IMR-90 (cell line): Measurements from ENCODE around the gene MYOM1. TPM values are rescaled to one million over a fixed set of nuclear protein-coding genes. Genes with fewer than 3 reads are reported as not detected.

Experiments used
- ATAC-seq: fragments of 200-7000 bp; cut with Tn5 transposase; 2 replicates; pipeline ENCODE4 v1.9.1; 2020; ENCODE audit warnings: low read depth, mild to moderate bottlenecking, moderate library complexity
- BruUV-seq: library from RNA; stranded (reverse); fragments of 400-500 nt; replicated peaks from 2 replicates; lab custom pipeline; 2021; lab: Mats Ljungman, UMichigan
- CTCF ChIA-PET: fragments of 300-600 bp; formaldehyde crosslinking; extraction: SDS; loops from one replicate; lab custom pipeline; 2021; ENCODE audit warnings: antibody characterized with exemption; lab: Yijun Ruan, JAX
- POLR2A ChIA-PET: fragments of 300-600 bp; sonication (Branson Sonifier 250); formaldehyde crosslinking; loops from one replicate; lab custom pipeline; 2022; ENCODE audit warnings: antibody characterized with exemption; ENCODE audit not compliant: unreplicated experiment; lab: Charles Lee
- DNase-seq: peaks from one replicate; pipeline ENCODE4 v3.0.0; 2013
- H2AFZ ChIP-seq: replicated peaks from 2 replicates; pipeline ENCODE3; 2013; ENCODE audit warnings: low read length, mild to moderate bottlenecking; ENCODE audit not compliant: poor library complexity
- H2AK5ac ChIP-seq: 2 replicates; pipeline ENCODE4 v1.6.1; 2013; ENCODE audit warnings: low read depth, low read length, inconsistent platforms
- H2AK9ac ChIP-seq: replicated peaks from 2 replicates; pipeline ENCODE3; 2013; ENCODE audit warnings: mild to moderate bottlenecking, low read depth, low read length, moderate library complexity; ENCODE audit not compliant: poor library complexity
- H2BK120ac ChIP-seq: 2 replicates; pipeline ENCODE4 v1.6.1; 2013; ENCODE audit warnings: low read depth, low read length, inconsistent platforms
- H2BK15ac ChIP-seq: 3 replicates; pipeline ENCODE4 v1.6.1; 2013; ENCODE audit warnings: low read depth, low read length, inconsistent platforms
- H2BK20ac ChIP-seq: 2 replicates; pipeline ENCODE4 v1.6.1; 2013; ENCODE audit warnings: low read depth, mild to moderate bottlenecking, inconsistent platforms, low read length, moderate library complexity
- H2BK5ac ChIP-seq: 2 replicates; pipeline ENCODE4 v1.6.1; 2013; ENCODE audit warnings: mild to moderate bottlenecking, low read depth, low read length, inconsistent platforms; ENCODE audit not compliant: poor library complexity, severe bottlenecking
- H3K14ac ChIP-seq: replicated peaks from 2 replicates; pipeline ENCODE4 v1.6.1; 2013; ENCODE audit warnings: low read depth, low read length, inconsistent platforms
- H3K18ac ChIP-seq: 2 replicates; pipeline ENCODE4 v1.6.1; 2013; ENCODE audit warnings: low read depth, low read length, control low read depth
- H3K23ac ChIP-seq: 2 replicates; pipeline ENCODE4 v1.6.1; 2013; ENCODE audit warnings: low read depth, low read length, inconsistent platforms
- H3K27ac ChIP-seq: 2 replicates; pipeline ENCODE4 v1.5.1; 2013; ENCODE audit warnings: mild to moderate bottlenecking, control low read depth, low read length; ENCODE audit not compliant: insufficient read depth
- H3K27me3 ChIP-seq: 2 replicates; pipeline ENCODE4 v1.6.1; 2013; ENCODE audit warnings: low read length; ENCODE audit not compliant: control insufficient read depth, insufficient read depth
- H3K36me3 ChIP-seq: 2 replicates; pipeline ENCODE4 v1.6.1; 2013; ENCODE audit warnings: low read length, mixed read lengths; ENCODE audit not compliant: control insufficient read depth, insufficient read depth
- H3K4ac ChIP-seq: 2 replicates; pipeline ENCODE4 v1.6.1; 2013; ENCODE audit warnings: low read depth, low read length, inconsistent platforms
- H3K4me1 ChIP-seq: 2 replicates; pipeline ENCODE4 v1.6.1; 2013; ENCODE audit warnings: low read length, mixed read lengths; ENCODE audit not compliant: control insufficient read depth, insufficient read depth
- H3K4me2 ChIP-seq: 2 replicates; pipeline ENCODE4 v1.6.1; 2013; ENCODE audit warnings: low read depth, mild to moderate bottlenecking, control low read depth, low read length, moderate library complexity
- H3K4me3 ChIP-seq: 2 replicates; pipeline ENCODE4 v1.5.1; 2013; ENCODE audit warnings: low read depth, mild to moderate bottlenecking, control low read depth, low read length, moderate library complexity; ENCODE audit not compliant: insufficient read depth
- H3K56ac ChIP-seq: 2 replicates; pipeline ENCODE4 v1.6.1; 2013; ENCODE audit warnings: low read length, inconsistent platforms; ENCODE audit not compliant: insufficient read depth; ENCODE audit errors: extremely low read depth
- H3K79me1 ChIP-seq, 2 experiments: 2 replicates each; pipeline ENCODE4 v1.6.1; 2013; ENCODE audit warnings: low read length in 2 of 2, inconsistent platforms in 1 of 2, low read depth in 1 of 2
- H3K9ac ChIP-seq: 2 replicates; pipeline ENCODE4 v1.6.1; 2013; ENCODE audit warnings: low read depth, low read length, control low read depth
- H3K9me1 ChIP-seq: 2 replicates; pipeline ENCODE4 v1.6.1; 2013; ENCODE audit warnings: low read length, inconsistent platforms; ENCODE audit not compliant: insufficient read depth
- H3K9me3 ChIP-seq: 2 replicates; pipeline ENCODE4 v1.6.1; 2013; ENCODE audit warnings: low read length; ENCODE audit not compliant: control insufficient read depth, insufficient read depth
- H4K20me1 ChIP-seq: 2 replicates; pipeline ENCODE4 v1.6.1; 2013; ENCODE audit warnings: low read length, inconsistent platforms; ENCODE audit not compliant: insufficient read depth
- H4K5ac ChIP-seq: 2 replicates; pipeline ENCODE4 v1.6.1; 2013; ENCODE audit warnings: mild to moderate bottlenecking, low read depth, low read length, control low read depth
- H4K8ac ChIP-seq, 2 experiments: 2 replicates each; pipeline ENCODE4 v1.6.1; 2013; ENCODE audit warnings: low read depth in 2 of 2, low read length in 2 of 2, control low read depth in 1 of 2, inconsistent platforms in 1 of 2
- H4K91ac ChIP-seq: 2 replicates; pipeline ENCODE4 v1.6.1; 2013; ENCODE audit warnings: low read depth, low read length, inconsistent platforms; ENCODE audit not compliant: insufficient read depth
- BHLHE40 ChIP-seq: fragments of 150-350 bp; IDR thresholded peaks from 2 replicates; pipeline ENCODE4 v1.6.1; 2016; ENCODE audit warnings: mild to moderate bottlenecking, low read depth, low read length
- CEBPB ChIP-seq: IDR thresholded peaks from 2 replicates; pipeline ENCODE4 v1.6.1; 2012; ENCODE audit warnings: low read depth, low read length, improper control_type of control experiment
- MAFK ChIP-seq: IDR thresholded peaks from 2 replicates; pipeline ENCODE4 v1.6.1; 2012; ENCODE audit warnings: low read depth, low read length, improper control_type of control experiment
- MAZ ChIP-seq: IDR thresholded peaks from 2 replicates; pipeline ENCODE4 v1.6.1; 2012; ENCODE audit warnings: low read depth, mild to moderate bottlenecking, low read length, improper control_type of control experiment, moderate library complexity, borderline replicate concordance
- MXI1 ChIP-seq: IDR thresholded peaks from 2 replicates; pipeline ENCODE4 v1.6.1; 2012; ENCODE audit warnings: low read depth, mild to moderate bottlenecking, low read length, moderate library complexity, borderline replicate concordance
- NFE2L2 ChIP-seq: fragments of 150-350 bp; IDR thresholded peaks from 2 replicates; pipeline ENCODE4 v1.6.1; 2016; ENCODE audit warnings: low read depth, mild to moderate bottlenecking, low read length
- RAD21 ChIP-seq: IDR thresholded peaks from 2 replicates; pipeline ENCODE4 v1.6.1; 2012; ENCODE audit warnings: low read length, improper control_type of control experiment
- RFX5 ChIP-seq: IDR thresholded peaks from 2 replicates; pipeline ENCODE4 v1.8.0; 2012; ENCODE audit warnings: low read depth, mild to moderate bottlenecking, low read length, moderate library complexity
- SMC3 ChIP-seq: fragments of 150-350 bp; IDR thresholded peaks from 2 replicates; pipeline ENCODE4 v1.6.1; 2016; ENCODE audit warnings: low read depth, mild to moderate bottlenecking, antibody characterized with exemption, low read length, moderate library complexity
- WGBS, 2 experiments: methylation state at CpG; one replicate each; pipeline versions ENCODE4 v1.1.5 to v1.1.7; 2013; ENCODE audit warnings: missing lambda C conversion rate in 2 of 2; ENCODE audit not compliant: insufficient read length in 1 of 2; ENCODE audit errors: extremely low coverage in 2 of 2; 5-methylcytosine and 5-hydroxymethylcytosine counted together
- dilution Hi-C: fragments of 300-500 bp; cut with HindIII; formaldehyde crosslinking; loops from one replicate; pipeline ENCODE4 v1.14.3; 2018; ENCODE audit warnings: low sequenced_read_pairs; ENCODE audit not compliant: unreplicated experiment
- in situ Hi-C: fragments of 300-500 bp; cut with MboI; formaldehyde crosslinking; loops from 3 replicates; pipeline ENCODE4 v1.14.3; 2019; ENCODE audit warnings: low sequenced_read_pairs, inconsistent platforms, mixed read lengths
- intact Hi-C: fragments of 100-400 bp; cut with micrococcal nuclease; formaldehyde crosslinking; loops from 2 replicates; pipeline ENCODE4 v1.10.0; 2022
- polyA plus RNA-seq, 3 experiments: library from polyadenylated mRNA; depleted of rRNA; stranded (reverse); fragments of >200 nt; gene quantifications; 2 replicates each; pipeline ENCODE4 v1.2.3, GENCODE V29; 2012; ENCODE audit warnings: low replicate concordance in 1 of 3
- total RNA-seq: library from RNA; depleted of rRNA; stranded (reverse); fragments of >200 nt; gene quantifications from 2 replicates; pipeline ENCODE4 v1.2.3, GENCODE V29; 2012
- TF ChIP-seq, protein P1 (sequence below): fragments of 150-350 bp; IDR thresholded peaks from 2 replicates; pipeline ENCODE4 v1.6.1; 2016; ENCODE audit warnings: low read depth, mild to moderate bottlenecking, low read length, moderate library complexity, borderline replicate concordance

MYOM1 gene
- total and polyA plus RNA-seq, 2 of the 4 experiments (the other 2 are of a cell fraction) = under 0.01 to 0.10 TPM

DNA sequence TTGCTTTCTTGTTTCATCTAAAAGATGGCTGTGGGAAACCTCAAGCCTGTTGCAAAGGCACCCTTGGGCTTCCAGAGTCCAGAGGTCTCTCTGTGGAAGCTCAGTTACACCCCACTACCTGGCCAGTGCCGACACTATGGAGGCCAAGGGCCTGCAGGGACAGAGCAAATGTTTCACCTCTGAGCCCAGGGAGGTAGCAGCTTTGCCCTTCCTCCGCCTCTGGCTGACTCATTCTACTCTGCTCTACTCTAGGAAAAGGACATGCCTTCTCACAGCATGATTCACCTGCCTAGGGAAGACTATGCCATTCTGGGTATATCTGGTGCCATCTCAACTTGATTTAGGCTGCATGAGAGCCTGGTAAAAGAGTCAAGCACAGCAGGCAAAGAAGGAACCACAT, 12.2 kb downstream of the MYOM1 start:
- WGBS, 2 experiments = no CpG with 5 or more reads among the region's 2 CpGs
- dilution Hi-C loops = no loop called here
- H3K4ac ChIP-seq = no peak overlapping the region
- POLR2A ChIA-PET = no interaction called here
- no peak overlapping the region for H4K8ac ChIP-seq
- no peaks in the 10 kb centered on the region for H4K20me1 ChIP-seq
- H3K18ac ChIP-seq = no peak overlapping the region
- H3K79me1 ChIP-seq = no peaks in the 10 kb centered on the region
- no peak overlapping the region for H2BK20ac ChIP-seq
- H3K9me1 ChIP-seq = peaks cover 6% of the 10 kb centered on the region
- no peak overlapping the region for H3K23ac ChIP-seq
- CTCF ChIA-PET = no interaction called here
- H2BK120ac ChIP-seq = no peak overlapping the region
- in situ Hi-C loops = no loop called here
- no peak overlapping the region for H2AK5ac ChIP-seq
- no peak overlapping the region for H3K4me3 ChIP-seq
- no peak overlapping the region for H3K9ac ChIP-seq
- no peak overlapping the region for H2BK5ac ChIP-seq
- no peak overlapping the region for H3K4me2 ChIP-seq
- peak overlapping the region; percentile 9 for H2AK9ac ChIP-seq
- no peak overlapping the region for H3K27ac ChIP-seq
- ATAC-seq = no peak
- no peak overlapping the region for H2BK15ac ChIP-seq
- peak; percentile 20 for DNase-seq
- no peaks in the 10 kb centered on the region; the same call in 1 of the 2 replicates for H3K4me1 ChIP-seq
- H4K91ac ChIP-seq = no peak overlapping the region
- no peaks in the 10 kb centered on the region for H3K27me3 ChIP-seq
- intact Hi-C loops = no loop called here
- TF ChIP-seq MAFK = no peak
- TF ChIP-seq MXI1 = no peak
- TF ChIP-seq NFE2L2 = no peak
- TF ChIP-seq CEBPB = no peak
- TF ChIP-seq, protein P1, sequence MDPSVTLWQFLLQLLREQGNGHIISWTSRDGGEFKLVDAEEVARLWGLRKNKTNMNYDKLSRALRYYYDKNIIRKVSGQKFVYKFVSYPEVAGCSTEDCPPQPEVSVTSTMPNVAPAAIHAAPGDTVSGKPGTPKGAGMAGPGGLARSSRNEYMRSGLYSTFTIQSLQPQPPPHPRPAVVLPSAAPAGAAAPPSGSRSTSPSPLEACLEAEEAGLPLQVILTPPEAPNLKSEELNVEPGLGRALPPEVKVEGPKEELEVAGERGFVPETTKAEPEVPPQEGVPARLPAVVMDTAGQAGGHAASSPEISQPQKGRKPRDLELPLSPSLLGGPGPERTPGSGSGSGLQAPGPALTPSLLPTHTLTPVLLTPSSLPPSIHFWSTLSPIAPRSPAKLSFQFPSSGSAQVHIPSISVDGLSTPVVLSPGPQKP = no peak
- no peak for TF ChIP-seq RAD21
- no peak for TF ChIP-seq BHLHE40
- TF ChIP-seq SMC3 = no peak
- no peak for TF ChIP-seq MAZ
- no peak for TF ChIP-seq RFX5
- no peak overlapping the region for H2AFZ ChIP-seq
- no TSS peak for BruUV-seq
- H3K56ac ChIP-seq = no peak overlapping the region
- no peaks in the 10 kb centered on the region for H3K36me3 ChIP-seq
- H3K9me3 ChIP-seq = no peaks in the 10 kb centered on the region
- no peak overlapping the region for H3K14ac ChIP-seq
- H4K5ac ChIP-seq = no peak overlapping the region
